ENCODE results near the gene EDN2.

DNA sequence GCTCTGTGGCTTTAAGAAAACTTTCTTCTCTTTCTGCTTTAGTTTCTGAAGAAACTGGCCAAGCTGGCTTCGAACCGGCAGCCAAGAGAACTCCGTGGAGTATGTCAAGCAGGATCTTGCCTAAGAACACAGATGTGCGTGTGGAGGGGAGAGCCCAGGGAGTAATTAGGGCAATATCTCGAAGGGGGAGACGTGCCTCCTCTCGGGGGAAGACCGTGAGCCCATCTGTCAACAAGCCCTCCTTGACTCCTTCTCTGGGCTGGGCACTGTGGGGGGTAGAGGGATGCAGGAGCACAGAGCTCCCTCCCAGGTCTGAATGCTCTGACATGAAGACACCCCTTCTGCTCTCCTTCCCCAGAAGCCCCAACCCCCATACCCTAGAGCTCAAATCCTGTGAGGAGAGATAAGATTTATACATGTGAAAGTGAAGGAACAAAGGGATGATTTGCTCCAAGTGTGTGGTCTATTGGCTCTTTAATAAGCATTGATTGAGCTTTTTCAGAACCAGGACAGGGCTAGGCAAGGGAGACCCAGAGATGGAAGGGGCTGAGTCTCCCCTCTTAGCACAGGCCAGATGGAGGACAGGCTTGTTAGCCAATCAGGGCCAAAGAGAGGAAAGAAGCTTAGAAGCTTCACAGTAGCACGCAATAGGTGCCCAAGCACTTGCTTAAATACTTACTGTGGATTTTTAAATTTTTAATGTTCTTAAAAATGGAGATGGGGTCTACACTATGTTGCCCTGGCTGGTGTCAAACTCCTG, 37.5 kb downstream of the EDN2 start:
- no peak for TF ChIP-seq EZH2phosphoT487 (IDR thresholded peaks at IDR 0.05; ENCODE audit: borderline replicate concordance)
- TF ChIP-seq, protein P1, sequence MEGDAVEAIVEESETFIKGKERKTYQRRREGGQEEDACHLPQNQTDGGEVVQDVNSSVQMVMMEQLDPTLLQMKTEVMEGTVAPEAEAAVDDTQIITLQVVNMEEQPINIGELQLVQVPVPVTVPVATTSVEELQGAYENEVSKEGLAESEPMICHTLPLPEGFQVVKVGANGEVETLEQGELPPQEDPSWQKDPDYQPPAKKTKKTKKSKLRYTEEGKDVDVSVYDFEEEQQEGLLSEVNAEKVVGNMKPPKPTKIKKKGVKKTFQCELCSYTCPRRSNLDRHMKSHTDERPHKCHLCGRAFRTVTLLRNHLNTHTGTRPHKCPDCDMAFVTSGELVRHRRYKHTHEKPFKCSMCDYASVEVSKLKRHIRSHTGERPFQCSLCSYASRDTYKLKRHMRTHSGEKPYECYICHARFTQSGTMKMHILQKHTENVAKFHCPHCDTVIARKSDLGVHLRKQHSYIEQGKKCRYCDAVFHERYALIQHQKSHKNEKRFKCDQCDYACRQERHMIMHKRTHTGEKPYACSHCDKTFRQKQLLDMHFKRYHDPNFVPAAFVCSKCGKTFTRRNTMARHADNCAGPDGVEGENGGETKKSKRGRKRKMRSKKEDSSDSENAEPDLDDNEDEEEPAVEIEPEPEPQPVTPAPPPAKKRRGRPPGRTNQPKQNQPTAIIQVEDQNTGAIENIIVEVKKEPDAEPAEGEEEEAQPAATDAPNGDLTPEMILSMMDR (conservative IDR thresholded peaks at IDR 0.05; ENCODE audit: low read length) = no peak
